ENCODE data around the gene KPNB1.
A peak's percentile ranks its signal among the peaks of the same experiment; 100 is the strongest.

KPNB1 gene

GRCh38 chr17:47714773-47715396 lies 65.2 kb downstream of the KPNB1 start:
- no peak for DNase-seq

GRCh38 chr17:47715669-47716325 lies 66.1 kb downstream of the KPNB1 start:
- no peak for DNase-seq

DNA sequence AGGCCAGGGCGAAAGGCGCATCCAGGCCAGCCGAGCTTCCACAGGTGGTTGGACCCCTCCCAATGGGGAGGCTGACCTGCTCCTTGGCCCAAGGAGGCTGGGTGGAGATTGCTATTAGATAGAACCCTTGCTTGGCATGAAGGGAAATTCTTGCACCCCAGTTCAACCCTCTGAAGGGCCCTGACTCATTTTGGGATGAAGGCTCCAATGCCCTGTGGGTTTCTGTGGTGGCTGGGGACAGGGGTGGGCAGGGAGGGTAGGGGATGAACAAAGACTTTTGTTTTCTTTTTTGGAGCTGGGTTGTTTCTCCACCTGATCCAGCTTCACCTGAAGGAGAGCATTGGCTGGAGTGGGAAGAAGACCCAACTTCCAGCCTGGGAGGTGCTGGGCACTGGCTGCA lies 66.7 kb downstream of the KPNB1 start:
- DNase-seq, result no peak

DNA sequence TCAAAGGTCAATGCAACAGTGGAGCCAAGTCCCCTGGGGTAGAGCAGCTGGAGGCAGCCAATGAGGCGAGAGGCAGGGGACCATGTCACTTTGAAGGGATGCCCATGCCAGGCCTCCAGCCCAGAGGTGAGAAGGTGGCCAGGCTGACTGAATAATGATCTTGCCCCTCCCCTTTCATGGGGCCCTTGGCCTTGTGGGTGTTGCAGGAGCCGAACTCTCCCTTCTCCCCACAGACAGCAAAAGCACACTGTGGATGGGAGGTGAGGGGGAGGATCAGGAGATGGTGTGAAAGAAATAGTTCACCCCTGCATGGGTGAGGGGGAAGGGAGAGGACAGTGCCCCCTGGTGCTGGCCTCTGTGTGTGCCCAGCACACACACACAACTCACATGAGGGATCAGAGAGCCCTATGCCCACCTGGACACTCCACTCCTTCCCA lies 67.6 kb downstream of the KPNB1 start:
- peak in 1 of 3 experiments; percentile 10 for DNase-seq

GRCh38 chr17:47717979-47718621 lies 68.4 kb downstream of the KPNB1 start:
- DNase-seq, result peak in 2 of 3 experiments; percentile 42 to 62

DNA sequence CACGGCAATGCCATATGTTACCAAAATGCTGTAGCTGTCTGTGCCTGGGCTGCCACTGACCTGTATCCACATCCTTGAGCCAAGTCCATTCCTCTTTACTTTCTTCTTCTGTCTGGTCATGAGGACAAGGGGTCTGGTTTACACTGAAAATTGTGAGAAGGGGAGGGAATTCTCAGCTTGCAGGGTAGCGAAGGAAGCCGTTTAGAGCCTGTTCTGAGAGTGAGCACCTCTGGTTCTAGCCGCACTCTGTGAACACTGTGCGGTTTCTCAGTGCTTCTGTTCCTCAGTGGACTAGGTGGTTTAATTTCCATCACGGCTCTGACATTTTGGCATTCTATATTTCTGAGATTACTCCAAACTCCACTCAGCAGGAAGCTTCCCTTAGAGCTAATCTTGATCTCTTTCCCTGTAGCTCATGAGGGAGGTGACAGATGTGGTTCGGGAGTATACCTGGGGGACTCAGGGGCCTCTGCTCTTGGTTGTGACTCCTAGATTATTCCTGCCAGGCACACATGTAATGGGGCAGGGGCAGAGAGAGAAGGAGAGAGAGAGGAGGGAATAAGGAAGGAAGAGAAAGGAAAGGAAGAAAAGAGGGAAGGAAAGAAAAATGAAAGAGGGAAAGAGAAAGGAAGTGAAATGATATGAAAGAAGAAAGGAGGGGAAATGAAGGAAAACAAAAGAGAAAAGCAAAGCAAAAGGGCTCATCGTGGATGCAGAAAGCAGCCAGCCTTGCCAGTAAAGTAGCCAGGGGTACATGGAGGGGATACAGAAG lies 69.1 kb downstream of the KPNB1 start:
- DNase-seq, result no peak

DNA sequence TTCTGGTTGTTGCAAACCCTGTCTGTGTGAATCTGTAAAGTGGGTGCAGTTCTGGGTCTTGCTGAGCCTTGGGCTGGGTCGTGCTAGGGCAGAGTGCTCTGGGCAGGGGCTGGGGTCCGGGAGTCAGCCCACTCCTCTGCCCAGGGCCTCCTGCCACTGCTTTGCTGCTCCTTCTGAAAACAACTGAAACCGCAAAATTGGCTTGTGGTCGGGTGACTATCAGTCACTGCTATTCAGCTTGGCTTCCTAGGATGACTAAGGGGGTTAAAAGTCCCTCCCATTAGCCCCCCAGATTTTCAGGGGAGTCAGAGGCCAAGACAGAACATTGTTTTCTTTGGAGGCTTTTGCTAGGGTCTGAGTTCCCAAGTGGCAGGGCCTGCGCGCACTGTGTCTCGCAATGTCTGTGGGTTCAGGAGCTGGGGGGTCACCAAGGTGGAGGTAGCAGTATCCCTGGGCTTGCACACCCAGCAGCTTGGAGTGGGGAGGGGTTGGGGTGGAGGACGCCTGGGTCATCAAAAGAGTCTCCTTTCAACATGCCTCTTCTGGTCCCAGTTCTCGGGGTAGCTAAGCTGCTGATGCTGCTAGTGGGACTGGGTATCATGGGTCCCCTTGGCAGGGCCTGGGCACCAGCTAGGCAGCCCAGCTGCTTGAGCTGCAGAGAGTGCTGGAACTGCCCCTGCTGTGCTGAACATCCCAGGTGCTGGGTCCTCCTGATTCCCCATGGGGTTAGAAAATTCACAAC lies 69.9 kb downstream of the KPNB1 start:
- no peak for DNase-seq

GRCh38 chr17:47720196-47720595 lies 70.5 kb downstream of the KPNB1 start:
- no peak for DNase-seq

DNA sequence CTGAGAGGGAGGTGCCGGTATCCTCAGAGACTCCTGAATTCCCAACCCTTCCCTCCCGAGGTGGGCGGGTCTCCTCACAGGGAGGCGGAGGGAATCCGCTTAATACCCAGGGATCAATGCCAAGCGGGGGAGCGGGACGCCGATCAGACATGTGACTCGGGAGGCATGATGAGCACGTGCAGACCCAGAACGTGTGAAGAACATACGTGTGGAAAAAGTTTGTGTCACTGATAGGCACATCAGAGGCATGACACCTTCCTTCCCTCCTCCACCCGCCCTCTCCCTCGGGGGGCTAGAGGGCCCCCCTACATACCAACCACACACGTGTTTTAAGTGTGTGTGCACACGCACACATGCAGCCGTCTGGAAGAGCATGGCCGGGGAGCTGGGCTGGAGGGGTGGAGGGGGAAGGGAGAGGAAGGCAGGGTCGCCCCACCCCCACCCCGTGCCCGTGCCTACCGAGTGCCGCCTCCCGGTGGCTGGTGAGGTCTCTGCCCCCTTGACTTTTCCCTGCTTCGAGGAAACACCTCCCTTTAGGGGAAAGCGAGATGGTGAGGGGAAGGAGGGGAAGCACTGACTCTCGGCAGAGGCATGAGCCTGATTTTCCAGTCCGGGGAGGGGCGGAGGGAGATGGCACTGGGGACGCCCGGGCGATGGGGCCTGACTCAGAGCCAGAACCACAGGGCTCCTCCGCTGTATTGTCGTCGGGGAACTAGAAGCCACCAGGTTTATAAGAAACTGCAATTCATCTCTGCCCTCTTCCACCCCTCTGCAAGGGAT lies 71.2 kb downstream of the KPNB1 start:
- peak in 2 of 3 experiments; percentile 48 to 55 for DNase-seq

DNA sequence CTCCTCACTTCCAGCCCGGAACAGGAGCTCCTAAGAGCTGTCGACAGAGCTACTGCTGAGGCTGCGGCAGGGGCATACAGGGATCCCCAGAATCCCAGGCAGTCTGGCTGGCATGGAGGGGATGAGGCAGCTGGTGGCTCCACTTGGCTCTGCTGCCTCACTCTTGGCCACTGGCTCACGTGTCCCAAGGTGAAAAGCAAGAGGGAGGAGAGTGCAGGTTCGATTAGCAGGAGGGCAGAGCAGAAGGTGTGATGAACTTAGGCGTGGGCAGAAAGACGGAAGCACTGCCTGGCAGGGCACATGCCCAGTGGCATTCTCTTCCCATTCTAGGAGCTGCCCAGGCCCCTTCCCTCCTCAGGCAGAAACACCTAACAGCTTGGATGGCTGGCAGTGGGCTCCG lies 72.0 kb downstream of the KPNB1 start:
- no peak for DNase-seq

DNA sequence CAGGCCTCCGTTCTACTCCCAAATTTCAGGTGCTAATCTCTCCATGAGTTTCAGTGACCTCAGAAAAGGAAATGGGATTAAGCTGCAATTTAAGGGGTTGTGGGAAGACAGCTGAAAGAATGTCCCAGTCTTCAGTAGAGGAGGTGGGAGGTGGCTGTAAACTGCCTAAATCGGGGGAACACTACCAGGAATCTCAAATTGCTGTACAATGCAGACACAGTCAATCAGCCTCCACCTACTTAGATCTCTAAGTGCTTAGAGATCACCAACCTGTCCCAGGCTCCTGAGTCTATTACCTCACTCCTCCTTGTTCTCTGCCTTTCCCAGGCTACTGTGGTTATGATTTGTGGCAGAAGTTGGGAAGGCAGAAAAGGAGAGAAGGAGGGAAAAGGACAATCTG lies 75.0 kb downstream of the KPNB1 start:
- no peak for DNase-seq

GRCh38 chr17:47725446-47726111 lies 75.9 kb downstream of the KPNB1 start:
- DNase-seq, result no peak

DNA sequence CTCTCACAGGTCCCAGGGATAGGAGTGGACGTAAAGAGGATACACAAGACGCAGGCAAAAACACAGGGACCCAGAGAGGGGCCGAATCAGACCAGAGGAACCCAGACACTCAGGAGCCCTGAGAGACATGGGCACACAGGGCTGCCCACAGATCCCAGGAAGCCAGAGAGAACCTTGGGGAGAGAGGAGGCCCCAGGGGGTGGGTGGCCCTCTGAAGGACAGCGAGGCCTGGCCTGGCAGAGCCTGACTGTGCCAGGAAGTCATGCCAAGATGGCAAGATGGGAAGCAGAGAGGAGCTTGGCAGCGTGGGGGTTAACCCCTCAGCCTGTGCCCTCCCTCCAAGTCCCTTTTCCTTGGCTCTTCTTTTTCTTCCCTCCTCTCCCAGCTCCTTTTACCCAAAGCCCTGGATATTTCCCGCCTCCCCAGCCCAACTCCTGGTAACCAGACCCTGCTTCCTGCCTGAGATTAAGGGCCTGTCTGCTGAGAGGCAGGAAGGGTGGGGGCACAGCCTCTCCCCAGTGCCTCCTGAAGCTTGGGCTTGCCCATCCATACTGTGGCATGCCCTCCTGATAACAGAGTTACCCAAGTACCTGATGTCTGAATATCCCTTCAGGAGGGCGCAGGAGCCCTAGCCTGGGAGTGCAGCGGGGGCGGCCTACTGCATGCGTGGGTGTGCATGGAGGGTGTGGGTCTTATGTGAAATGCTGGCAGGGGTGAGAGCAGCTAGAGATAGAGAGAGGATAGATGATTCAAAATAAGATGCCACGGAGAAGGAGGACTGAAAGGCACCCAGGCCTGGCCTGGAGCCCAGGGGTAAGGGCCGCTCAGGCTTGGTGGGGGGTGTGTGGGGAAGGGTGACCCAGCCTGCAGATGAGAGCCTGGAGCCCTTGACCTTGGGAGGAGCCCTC lies 77.3 kb downstream of the KPNB1 start:
- peak in 2 of 3 experiments; percentile 32 to 56 for DNase-seq

DNA sequence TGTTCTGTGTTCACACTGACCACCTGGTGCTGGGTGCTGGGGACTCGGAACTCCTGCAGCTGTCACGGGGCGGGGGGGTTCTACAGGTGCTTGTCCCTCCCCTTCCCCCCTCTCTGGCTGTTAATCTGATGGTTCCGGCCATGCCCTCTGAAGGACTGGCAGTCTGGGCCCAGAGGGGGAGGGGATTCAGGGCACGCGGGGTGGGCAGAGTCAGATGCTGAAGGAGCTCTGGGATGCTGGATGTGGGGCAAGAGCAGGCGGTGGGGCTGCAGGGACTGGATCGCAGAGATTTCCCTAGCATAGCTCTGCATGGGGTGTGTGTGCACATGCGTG lies 78.0 kb downstream of the KPNB1 start:
- DNase-seq, result peak in 2 of 3 experiments; percentile 32 to 67

GRCh38 chr17:47728214-47728877 lies 78.6 kb downstream of the KPNB1 start:
- no peak for DNase-seq

DNA sequence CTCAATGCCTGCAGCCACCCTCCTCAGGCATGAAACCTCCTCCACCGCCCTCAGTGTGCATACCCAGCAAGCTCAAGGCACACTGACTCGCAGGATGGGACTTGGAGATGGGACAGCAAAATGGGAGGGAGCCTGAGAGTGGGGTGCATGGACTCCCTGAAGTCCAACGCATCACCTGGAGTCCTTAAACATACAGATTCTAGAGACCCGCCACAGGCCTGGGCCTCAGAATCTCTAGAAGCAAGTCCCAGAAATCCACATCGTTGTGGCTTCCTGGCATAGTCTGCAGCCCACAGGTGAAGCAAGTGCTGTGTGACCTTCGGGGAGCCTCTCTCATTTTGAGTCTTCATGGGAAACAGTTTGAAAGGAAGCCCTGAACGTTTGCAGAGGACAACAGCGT lies 79.8 kb downstream of the KPNB1 start:
- DNase-seq, result no peak

- DNase-seq, result no peak
Measured at GRCh38 chr17:47730681-47731080, 81.0 kb downstream of the KPNB1 start.

- no peak for DNase-seq
Measured at GRCh38 chr17:47731396-47731795, 81.7 kb downstream of the KPNB1 start.

DNA sequence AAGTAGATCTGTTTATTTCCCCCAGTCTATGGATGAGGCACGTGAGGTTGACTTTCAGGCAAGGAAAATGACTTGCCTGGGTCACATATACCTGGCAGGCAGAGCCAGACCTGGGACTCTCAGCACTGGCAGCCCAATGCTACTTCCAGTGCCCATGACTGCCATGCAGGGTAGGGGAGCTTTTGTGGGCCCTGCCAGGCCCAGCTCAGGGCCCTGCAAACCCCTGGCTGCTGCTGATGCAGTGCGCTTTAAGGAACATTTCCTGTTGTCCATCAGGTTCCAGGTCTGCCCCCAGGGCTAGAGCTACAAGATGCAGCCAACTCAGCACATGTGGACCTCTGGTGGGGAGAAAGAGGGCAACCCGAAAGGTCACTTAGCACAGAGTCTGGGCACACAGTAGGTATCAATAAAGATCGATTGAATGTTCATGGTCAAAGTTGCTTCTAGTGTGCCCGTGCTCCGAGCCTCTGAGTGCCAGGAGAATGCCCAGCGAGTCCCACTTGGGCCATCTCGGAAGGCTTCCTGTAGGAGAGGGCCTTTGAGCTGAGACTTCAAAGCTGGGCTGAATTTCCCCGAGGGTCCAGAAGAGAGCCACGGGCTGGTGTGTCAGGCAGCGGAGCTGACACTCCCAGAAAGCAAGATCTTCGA lies 82.8 kb downstream of the KPNB1 start:
- DNase-seq, result no peak

All from NCI-H1417 (cell line).